ENCODE data around the gene CNBD2.

DNA sequence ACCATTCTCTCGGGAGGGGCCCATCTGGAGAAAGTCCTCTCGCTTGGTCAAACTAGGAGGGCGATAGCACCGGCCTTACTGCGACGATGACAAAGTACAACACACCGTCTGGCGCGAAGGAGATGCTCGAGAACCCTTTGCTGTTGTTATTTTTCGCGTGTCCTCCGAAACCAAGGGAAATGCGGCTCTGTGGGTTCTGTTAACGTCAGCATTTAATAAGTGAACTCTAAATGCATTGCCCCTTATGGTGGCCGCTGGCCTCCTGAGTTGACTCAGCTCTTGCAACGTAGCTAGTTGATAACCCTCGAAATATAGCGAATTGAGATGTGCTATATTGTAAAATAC, 13.5 kb upstream of the CNBD2 start:
- TF ChIP-seq, protein P1, sequence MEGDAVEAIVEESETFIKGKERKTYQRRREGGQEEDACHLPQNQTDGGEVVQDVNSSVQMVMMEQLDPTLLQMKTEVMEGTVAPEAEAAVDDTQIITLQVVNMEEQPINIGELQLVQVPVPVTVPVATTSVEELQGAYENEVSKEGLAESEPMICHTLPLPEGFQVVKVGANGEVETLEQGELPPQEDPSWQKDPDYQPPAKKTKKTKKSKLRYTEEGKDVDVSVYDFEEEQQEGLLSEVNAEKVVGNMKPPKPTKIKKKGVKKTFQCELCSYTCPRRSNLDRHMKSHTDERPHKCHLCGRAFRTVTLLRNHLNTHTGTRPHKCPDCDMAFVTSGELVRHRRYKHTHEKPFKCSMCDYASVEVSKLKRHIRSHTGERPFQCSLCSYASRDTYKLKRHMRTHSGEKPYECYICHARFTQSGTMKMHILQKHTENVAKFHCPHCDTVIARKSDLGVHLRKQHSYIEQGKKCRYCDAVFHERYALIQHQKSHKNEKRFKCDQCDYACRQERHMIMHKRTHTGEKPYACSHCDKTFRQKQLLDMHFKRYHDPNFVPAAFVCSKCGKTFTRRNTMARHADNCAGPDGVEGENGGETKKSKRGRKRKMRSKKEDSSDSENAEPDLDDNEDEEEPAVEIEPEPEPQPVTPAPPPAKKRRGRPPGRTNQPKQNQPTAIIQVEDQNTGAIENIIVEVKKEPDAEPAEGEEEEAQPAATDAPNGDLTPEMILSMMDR (IDR thresholded peaks at IDR 0.05; ENCODE audit: insufficient read depth, low read depth, low read length): no peak
- no peak for TF ChIP-seq EZH2 (IDR thresholded peaks at IDR 0.05; ENCODE audit: insufficient read depth, low read length)
